Hematopoietic multipotent progenitor cell (in vitro differentiated cells): ENCODE data around the gene CCDC188. TPM values are rescaled to one million over a fixed set of nuclear protein-coding genes. Genes with fewer than 3 reads are reported as not detected.

Experiments
- DNase-seq, 3 donors: peaks; one replicate each; pipeline ENCODE4 v3.0.0-alpha.2; 2011 to 2015; ENCODE audit warnings: low read depth in 2 of 3, low spot score in 2 of 3
- total RNA-seq: library from RNA; depleted of rRNA; stranded (reverse); fragments of >200 nt; gene quantifications from one replicate; pipeline ENCODE4 v1.2.3, GENCODE V29; 2012

CCDC188 gene
- total RNA-seq, 1 donor: 1.6 TPM

DNA sequence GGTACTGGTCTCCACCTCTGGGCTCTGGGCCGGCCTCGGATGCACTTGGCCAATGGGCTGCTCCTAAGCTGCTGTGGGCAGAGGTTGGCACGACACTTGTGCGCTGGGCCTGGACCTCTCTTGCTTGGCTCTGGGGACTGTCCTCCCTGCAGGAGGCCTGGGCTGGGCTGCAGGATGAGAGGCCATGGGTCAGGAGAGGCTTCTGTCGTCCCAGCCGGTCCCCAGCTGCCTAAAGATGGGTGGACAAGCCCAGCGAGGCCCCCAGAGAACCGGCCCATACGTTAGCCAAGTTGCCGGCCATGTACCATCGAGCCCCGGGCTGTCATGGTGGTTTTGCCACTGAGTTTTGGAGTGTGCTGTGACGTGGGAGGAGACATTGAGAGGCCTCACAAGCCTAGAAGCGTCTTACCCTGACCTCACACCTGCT lies 1.6 kb upstream of the CCDC188 start:
- no peak for DNase-seq

GRCh38 chr22:20151276-20151588 lies 377 bp upstream of the CCDC188 start:
- DNase-seq: no peak

- no peak for DNase-seq
Observed at GRCh38 chr22:20149257-20150250, 1.3 kb downstream of the CCDC188 start.

- no peak for DNase-seq
Observed at GRCh38 chr22:20148414-20148813, 2.4 kb downstream of the CCDC188 start.

DNA sequence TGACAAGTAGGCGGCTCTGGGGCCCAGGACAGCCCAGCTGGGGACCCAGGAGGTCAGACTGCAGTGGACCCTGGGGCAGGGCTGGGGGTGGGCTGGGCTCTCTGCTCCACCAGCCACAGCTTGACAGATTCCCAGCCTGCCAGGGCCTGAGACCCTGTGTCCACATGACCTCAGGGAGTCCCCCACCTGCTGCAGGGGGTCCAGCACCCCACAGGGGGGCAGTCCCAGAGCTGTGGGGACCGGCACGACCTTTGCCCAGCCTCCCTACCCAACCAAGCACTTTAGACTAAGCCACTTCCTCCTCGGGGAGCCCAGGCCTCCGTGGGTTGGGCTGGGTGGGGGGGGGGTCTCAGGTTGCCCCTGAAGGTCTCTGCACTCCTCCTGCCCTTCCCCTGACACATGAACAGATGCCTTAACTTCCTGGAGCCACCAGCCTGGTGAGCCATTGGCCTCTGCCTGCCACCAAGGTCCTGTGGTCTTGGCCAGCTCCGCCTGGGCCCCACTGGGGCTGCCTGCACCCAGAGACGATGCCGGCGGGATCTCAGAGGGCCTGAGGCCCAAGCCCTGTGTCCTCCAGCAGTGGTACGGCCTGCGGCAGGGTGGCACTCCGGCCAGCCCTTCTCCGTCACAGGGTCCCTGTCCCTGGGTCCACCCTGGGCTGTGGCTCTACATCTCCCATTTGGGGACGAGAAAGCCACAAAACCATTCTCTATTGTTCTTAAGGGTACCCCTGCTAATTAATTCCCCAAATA lies 3.4 kb downstream of the CCDC188 start:
- peak in 1 of 3 donors; percentile 27 for DNase-seq

DNA sequence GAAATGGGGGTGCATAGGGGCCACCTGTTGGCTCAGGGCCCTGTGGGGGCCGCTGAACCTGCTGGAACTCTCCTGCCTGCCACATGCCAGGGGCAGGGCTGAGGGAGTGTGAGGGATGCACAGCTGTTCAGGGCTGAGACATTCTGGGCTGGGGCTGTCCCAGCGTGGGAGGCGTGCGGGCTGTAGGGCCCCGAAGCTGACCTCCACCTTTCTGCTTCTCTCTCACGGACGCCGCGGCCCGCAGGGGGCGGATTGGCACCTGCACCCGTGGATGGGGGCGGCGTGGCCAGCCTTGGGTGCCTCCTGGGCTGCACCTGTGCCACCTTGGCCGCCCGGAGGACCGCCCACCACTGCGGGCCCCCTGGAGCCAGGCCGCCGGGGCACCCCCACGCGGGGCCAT lies 4.1 kb downstream of the CCDC188 start:
- DNase-seq: no peak

DNA sequence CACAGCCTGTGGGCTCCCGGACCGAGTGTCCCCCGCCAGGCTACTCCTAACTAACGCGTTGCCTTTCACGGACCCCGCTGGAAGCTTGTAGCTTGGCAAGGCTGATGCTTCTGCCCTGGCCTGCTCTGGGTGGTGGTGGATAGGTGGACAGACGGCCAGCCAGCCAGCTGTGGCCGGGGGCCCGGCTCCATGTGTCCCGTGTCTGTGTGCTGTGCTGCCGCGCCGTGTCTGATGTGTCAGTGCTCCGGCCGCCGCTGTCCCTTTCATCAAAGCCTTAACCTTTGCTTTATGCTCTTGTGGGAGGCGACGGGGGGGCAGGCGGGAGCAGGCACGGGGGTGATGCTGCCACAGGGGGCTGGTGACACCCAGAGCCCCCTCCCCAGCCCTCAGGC lies 5.0 kb downstream of the CCDC188 start:
- no peak for DNase-seq

- DNase-seq: no peak
Observed at GRCh38 chr22:20145206-20145831, 5.5 kb downstream of the CCDC188 start.

- no peak for DNase-seq
Observed at GRCh38 chr22:20143883-20144665, 6.8 kb downstream of the CCDC188 start.

GRCh38 chr22:20142711-20143621 lies 7.9 kb downstream of the CCDC188 start:
- no peak for DNase-seq

DNA sequence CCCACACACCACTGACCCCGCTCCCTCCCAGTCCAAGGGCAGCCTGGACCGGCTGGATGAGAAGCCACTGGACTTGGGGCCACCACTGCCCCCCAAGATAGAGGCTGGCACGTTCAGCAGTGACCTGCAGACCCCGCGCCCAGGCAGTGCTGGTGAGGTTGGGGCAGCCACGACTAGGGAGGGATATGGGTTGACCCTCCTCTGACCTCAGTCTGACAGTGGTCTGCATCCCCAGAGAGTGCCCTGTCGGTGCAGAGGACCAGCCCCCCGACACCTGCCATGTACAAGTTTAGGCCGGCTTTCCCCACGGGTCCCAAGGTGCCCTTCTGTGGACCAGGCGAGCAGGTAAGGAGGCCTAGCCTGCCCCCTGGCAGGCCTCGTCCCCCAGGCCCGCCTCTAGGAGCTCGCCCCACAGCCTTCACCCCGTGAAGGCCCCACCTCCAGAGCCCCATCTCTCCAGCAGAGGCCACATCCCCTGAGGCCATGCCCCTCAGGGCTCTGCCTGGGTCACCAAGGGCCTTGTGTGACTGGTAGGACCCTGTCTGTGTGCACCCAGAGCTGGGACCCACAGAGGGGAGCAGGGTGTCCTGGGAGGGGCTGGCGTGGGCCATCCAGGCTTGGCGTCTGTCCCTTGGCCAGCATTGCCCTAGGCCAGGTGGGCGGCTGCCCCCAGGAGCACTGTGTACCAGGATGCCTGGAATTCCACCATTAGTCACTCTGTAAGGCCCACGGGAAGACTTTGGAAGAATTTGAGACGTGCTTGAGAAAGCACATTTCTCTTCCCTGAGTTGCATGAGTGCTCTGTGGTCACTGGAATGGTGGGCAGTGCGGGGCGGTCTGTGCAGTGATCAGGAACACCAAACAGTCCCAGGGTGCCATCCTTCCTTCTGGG lies 9.4 kb downstream of the CCDC188 start:
- DNase-seq: no peak

GRCh38 chr22:20140521-20140964 lies 10.3 kb downstream of the CCDC188 start:
- no peak for DNase-seq

DNA sequence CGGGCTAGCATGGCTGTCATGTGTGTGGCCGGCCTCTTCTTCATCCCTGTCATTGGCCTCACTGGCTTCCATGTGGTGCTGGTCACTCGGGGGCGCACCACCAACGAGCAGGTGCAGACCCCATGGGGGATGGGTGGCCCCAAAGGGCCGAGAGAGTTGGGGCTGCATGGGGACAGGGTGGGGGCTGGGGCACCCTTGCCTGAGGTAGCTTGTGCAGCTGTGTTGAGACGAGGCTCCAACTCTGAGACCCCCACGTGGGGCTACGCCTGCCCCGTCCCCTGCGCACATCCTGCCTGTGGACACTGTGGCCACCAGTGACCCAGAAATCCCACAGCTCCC lies 10.8 kb downstream of the CCDC188 start:
- DNase-seq: no peak

- no peak for DNase-seq
Observed at GRCh38 chr22:20139391-20140106, 11.3 kb downstream of the CCDC188 start.

DNA sequence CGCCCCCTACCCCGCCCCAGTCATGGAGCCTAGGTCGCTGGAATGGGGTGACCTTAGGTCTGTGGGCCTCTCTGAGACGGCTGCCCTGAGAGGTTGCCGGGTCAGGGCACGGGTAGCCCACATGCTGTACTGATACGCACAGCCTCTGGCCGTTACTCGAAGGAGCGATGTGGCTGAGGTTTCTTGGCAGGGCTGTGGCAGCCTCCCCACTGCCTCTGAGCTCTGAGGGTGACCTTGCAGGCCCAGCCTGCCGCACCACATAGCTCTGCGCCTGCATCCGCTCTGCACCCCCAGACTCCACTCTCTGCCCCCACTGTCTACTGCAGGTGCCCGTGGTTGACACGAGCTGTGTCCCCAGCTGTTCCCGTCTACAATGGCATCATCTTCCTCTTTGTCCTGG lies 12.0 kb downstream of the CCDC188 start:
- no peak for DNase-seq

- no peak for DNase-seq
Observed at GRCh38 chr22:20138417-20138738, 12.5 kb downstream of the CCDC188 start.

GRCh38 chr22:20137671-20138416 lies 13.0 kb downstream of the CCDC188 start:
- no peak for DNase-seq
